Measurements from ENCODE around the gene PRDM15.

The PRDM15 gene

DNA sequence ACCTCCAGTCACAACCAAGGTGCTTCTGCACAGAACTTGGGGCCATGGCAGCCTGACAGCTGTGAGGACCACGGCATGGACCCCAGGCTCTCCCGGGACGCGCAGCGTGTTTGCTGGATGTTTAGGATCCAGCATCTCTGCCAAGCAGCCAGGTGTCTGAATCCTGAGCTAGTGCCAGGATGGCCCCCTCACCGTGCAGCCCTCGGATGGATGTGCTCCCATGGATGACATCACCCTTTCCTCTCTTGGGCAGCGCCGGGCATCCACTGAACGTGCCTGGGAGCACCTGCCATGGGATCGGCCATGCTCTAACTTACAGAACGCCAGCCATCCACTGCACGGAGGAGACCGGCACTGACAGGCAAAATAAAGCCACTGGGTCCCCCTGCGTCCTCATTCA lies 53.9 kb downstream of the PRDM15 start:
- Histone ChIP-seq H3K27ac (no peak overlapping the region), H3K36me3 (peaks cover 40% of the 10 kb centered on the region), H3K9me3 (ENCODE audit: severe bottlenecking) (no peaks in the 10 kb centered on the region), H3K27me3 (ENCODE audit: insufficient read depth, low read depth, severe bottlenecking) (no peaks in the 10 kb centered on the region), H3K4me3 (ENCODE audit: low read depth, low read length) (no peak overlapping the region)
- no peak for DNase-seq
- TF ChIP-seq, protein P1, sequence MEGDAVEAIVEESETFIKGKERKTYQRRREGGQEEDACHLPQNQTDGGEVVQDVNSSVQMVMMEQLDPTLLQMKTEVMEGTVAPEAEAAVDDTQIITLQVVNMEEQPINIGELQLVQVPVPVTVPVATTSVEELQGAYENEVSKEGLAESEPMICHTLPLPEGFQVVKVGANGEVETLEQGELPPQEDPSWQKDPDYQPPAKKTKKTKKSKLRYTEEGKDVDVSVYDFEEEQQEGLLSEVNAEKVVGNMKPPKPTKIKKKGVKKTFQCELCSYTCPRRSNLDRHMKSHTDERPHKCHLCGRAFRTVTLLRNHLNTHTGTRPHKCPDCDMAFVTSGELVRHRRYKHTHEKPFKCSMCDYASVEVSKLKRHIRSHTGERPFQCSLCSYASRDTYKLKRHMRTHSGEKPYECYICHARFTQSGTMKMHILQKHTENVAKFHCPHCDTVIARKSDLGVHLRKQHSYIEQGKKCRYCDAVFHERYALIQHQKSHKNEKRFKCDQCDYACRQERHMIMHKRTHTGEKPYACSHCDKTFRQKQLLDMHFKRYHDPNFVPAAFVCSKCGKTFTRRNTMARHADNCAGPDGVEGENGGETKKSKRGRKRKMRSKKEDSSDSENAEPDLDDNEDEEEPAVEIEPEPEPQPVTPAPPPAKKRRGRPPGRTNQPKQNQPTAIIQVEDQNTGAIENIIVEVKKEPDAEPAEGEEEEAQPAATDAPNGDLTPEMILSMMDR (IDR thresholded peaks at IDR 0.05; ENCODE audit: low read depth, low read length), result no peak

DNA sequence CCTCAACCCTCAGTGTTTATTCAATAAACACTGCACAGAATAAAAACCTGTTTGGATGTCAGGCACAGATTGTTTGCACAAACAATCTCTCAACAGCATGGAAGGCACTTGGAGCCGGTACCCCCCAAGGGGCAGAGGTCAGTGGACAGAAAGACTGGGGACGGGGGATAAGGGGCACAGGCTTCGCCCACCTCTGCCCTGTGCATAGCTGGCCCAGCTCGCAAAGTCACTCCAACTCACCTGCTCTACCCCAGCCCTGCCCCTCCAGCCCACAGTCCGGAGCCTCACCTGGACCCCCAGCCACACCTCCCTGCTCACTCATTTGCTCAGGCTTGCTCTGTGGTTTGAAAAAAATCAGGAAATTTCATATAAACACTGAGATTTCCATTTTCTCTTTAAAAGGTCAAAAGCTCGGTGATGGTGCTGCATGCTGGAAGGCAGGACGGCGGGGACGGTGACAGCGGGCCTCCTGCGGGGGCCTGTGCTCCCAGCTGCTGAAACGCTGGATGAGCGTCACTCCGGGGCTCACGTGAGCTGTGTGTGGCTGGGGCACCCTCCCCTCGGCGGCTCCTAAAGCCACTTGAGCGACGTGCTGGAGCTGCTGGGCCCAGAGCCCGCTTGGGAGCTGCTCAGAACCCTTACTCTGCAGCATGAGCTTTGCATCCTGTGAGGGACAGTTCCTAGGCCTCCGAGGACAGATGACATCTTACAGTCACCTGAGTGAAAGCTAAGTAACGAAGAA lies 54.5 kb downstream of the PRDM15 start:
- Histone ChIP-seq H3K36me3 (peaks cover 40% of the 10 kb centered on the region), H3K27me3 (ENCODE audit: insufficient read depth, low read depth, severe bottlenecking) (no peaks in the 10 kb centered on the region), H3K4me3 (ENCODE audit: low read depth, low read length) (no peak overlapping the region), H3K9me3 (ENCODE audit: severe bottlenecking) (no peaks in the 10 kb centered on the region), H3K27ac (no peak overlapping the region)
- TF ChIP-seq, protein P1 (IDR thresholded peaks at IDR 0.05; ENCODE audit: low read depth, low read length), result no peak
- no peak for DNase-seq

DNA sequence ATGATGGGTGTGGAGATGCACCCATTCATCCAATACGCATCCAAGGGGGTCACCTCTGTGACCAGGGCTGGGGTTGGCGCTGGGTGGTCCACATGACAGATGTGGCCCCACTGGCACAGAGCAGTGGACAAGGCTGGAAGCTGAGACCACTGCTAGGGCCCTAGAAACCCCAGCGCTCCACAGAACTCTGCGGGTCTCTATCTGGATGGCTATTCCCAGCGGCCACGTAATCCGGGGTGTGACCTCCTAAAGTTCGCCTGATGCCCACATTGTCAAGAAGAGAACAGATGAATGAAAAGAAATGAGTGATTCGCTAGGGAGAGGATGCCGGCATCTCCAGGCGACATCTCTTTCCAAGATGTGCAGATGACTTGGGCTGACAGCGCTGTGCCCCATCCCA lies 55.2 kb downstream of the PRDM15 start:
- DNase-seq, result no peak
- Histone ChIP-seq H3K4me3 (ENCODE audit: low read depth, low read length) (no peak overlapping the region), H3K9me3 (ENCODE audit: severe bottlenecking) (no peaks in the 10 kb centered on the region), H3K27ac (no peak overlapping the region), H3K36me3 (peaks cover 40% of the 10 kb centered on the region), H3K27me3 (ENCODE audit: insufficient read depth, low read depth, severe bottlenecking) (no peaks in the 10 kb centered on the region)
- TF ChIP-seq, protein P1 (IDR thresholded peaks at IDR 0.05; ENCODE audit: low read depth, low read length), result no peak

DNA sequence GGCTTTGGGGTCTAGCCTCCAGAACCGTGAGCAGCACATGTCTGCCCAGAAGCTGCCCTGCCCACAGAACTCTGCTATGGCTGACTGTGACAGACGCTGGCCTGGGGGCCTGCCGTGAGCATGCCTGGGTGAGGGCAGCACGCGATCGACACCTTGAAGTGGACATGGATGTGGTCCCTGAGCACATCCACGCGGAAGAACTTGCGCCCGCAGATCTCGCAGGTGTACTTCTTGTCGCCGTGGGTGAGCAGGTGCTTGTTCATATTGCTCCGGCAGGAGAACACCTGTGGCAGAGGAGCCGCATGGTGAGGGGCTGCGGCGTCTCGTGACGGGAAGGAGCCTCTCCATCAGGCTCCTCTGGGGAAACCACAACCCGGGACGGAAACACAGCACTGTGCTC lies 56.0 kb downstream of the PRDM15 start:
- TF ChIP-seq, protein P1 (IDR thresholded peaks at IDR 0.05; ENCODE audit: low read depth, low read length), result no peak
- Histone ChIP-seq H3K9me3 (ENCODE audit: severe bottlenecking) (no peaks in the 10 kb centered on the region), H3K36me3 (peaks cover 37% of the 10 kb centered on the region), H3K27me3 (ENCODE audit: insufficient read depth, low read depth, severe bottlenecking) (no peaks in the 10 kb centered on the region), H3K27ac (no peak overlapping the region), H3K4me3 (ENCODE audit: low read depth, low read length) (no peak overlapping the region)
- DNase-seq, result no peak

DNA sequence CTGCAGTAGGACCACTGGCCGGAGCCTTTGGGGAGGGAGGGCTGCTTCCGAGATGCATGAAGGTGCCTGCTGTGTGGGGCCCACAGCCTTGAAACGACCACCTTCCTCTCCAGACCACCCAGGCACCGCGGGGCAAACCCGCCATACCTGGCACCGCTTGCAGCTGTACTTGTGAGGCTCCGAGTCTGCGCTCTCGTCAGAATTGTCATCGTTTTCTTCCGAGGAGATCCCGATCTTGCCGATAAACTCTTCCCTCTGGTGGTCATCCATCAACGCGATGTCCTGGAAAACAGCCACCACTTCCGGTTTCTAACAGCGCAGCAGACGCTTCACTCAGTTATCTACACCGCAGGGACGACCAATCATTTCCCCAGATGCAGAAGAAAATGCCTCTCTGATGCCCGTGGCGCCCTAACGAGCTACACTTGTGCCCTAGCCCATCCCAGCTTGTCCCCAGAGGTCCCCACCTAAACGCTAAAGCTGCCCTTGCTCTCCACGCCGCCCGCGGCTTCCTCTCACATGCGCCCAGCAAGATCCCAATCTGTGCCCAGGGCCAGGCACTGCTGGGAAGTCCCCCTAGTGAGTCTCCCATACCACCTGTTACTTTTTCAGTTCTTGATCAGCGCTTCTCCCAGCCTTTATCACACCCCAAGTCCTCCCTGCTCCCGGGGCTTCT lies 57.2 kb downstream of the PRDM15 start:
- H3K27me3 ChIP-seq (ENCODE audit: insufficient read depth, low read depth, severe bottlenecking), result no peaks in the 10 kb centered on the region
- no peak for DNase-seq
- H3K9me3 ChIP-seq (ENCODE audit: severe bottlenecking), result no peaks in the 10 kb centered on the region
- peaks cover 30% of the 10 kb centered on the region for H3K36me3 ChIP-seq
- H3K27ac ChIP-seq, result no peak overlapping the region
- no peak overlapping the region for H3K4me3 ChIP-seq (ENCODE audit: low read depth, low read length)
- TF ChIP-seq, protein P1 (IDR thresholded peaks at IDR 0.05; ENCODE audit: low read depth, low read length), result no peak
